GM23338 (cell line): ENCODE measurements around the gene RAB31. TPM values are rescaled to one million over a fixed set of nuclear protein-coding genes. Genes with fewer than 3 reads are reported as not detected.

ENCODE experiments used
- ATAC-seq: fragments of 200-7000 bp; cut with Tn5 transposase; 3 replicates; pipeline ENCODE4 v1.9.1; 2020
- DNase-seq: peaks from one replicate; pipeline ENCODE4 v3.0.0-alpha.2; 2015; ENCODE audit warnings: low spot score
- H2AFZ ChIP-seq: fragments of 200-600 bp; sonication (generic); 2 replicates; pipeline ENCODE4 v1.8.0; 2016; ENCODE audit warnings: antibody characterized with exemption, mild to moderate bottlenecking, moderate library complexity
- H3F3A ChIP-seq: fragments of 200-600 bp; sonication (generic); replicated peaks from 2 replicates; pipeline ENCODE4 v1.8.0; 2017; ENCODE audit warnings: antibody characterized with exemption, mixed run types, low read depth
- H3K27ac ChIP-seq: fragments of 200-600 bp; sonication (generic); 2 replicates; pipeline ENCODE4 v1.6.1; 2016; ENCODE audit warnings: low read depth
- H3K27me3 ChIP-seq: fragments of 200-600 bp; sonication (generic); 2 replicates; pipeline ENCODE4 v1.8.0; 2016; ENCODE audit warnings: mild to moderate bottlenecking, mixed run types, moderate library complexity; ENCODE audit not compliant: insufficient read depth
- H3K36me3 ChIP-seq: fragments of 200-600 bp; sonication (generic); 2 replicates; pipeline ENCODE4 v1.8.0; 2016; ENCODE audit warnings: mild to moderate bottlenecking; ENCODE audit not compliant: insufficient read depth
- H3K4me1 ChIP-seq: fragments of 200-600 bp; sonication (generic); 2 replicates; pipeline ENCODE4 v1.8.0; 2016; ENCODE audit warnings: mild to moderate bottlenecking, moderate library complexity; ENCODE audit not compliant: insufficient read depth
- H3K4me2 ChIP-seq: fragments of 200-600 bp; sonication (generic); 2 replicates; pipeline ENCODE4 v1.7.1; 2017; ENCODE audit warnings: mixed run types
- H3K4me3 ChIP-seq: fragments of 200-600 bp; sonication (generic); 2 replicates; pipeline ENCODE4 v1.6.1; 2016; ENCODE audit warnings: mixed run types
- H3K79me2 ChIP-seq: fragments of 200-600 bp; sonication (generic); replicated peaks from 2 replicates; pipeline ENCODE4 v1.8.0; 2017; ENCODE audit warnings: mild to moderate bottlenecking; ENCODE audit not compliant: insufficient read depth
- H3K9me2 ChIP-seq: fragments of 200-600 bp; sonication (generic); 2 replicates; pipeline ENCODE4 v1.8.0; 2017; ENCODE audit not compliant: insufficient read depth
- H4K20me1 ChIP-seq: fragments of 200-600 bp; sonication (generic); replicated peaks from 2 replicates; pipeline ENCODE4 v1.8.0; 2017; ENCODE audit warnings: mild to moderate bottlenecking; ENCODE audit not compliant: insufficient read depth
- H3K27ac Mint-ChIP-seq: 2 replicates; pipeline ENCODE4 v1.8.0; 2020; ENCODE audit warnings: inconsistent platforms, mild to moderate bottlenecking, moderate library complexity, mixed read lengths
- H3K27me3 Mint-ChIP-seq: 3 replicates; pipeline ENCODE4 v1.8.0; 2022; ENCODE audit warnings: low read depth, mild to moderate bottlenecking, moderate library complexity, mixed read lengths, inconsistent platforms; ENCODE audit not compliant: insufficient read depth, poor library complexity
- H3K36me3 Mint-ChIP-seq: 3 replicates; pipeline ENCODE4 v1.8.0; 2021; ENCODE audit warnings: low read depth, mild to moderate bottlenecking, inconsistent platforms, moderate library complexity, mixed read lengths
- H3K4me1 Mint-ChIP-seq: 3 replicates; pipeline ENCODE4 v1.8.0; 2020; ENCODE audit warnings: mild to moderate bottlenecking, inconsistent platforms, mixed read lengths
- H3K4me3 Mint-ChIP-seq: 3 replicates; pipeline ENCODE4 v1.8.0; 2021; ENCODE audit warnings: moderate library complexity, mild to moderate bottlenecking, inconsistent platforms, mixed read lengths
- H3K9me3 Mint-ChIP-seq: 3 replicates; pipeline ENCODE4 v1.8.0; 2020; ENCODE audit warnings: moderate library complexity, mild to moderate bottlenecking, inconsistent platforms, mixed read lengths
- CREB1 ChIP-seq: fragments of 250-450 bp; sonication (Bioruptor Pico); IDR thresholded peaks from 2 replicates; pipeline ENCODE4 v1.5.0; 2020; ENCODE audit warnings: low read depth, mild to moderate bottlenecking, moderate library complexity
- EZH2 ChIP-seq: fragments of 200-600 bp; sonication (generic); IDR thresholded peaks from one replicate; pipeline ENCODE4 v1.8.0; 2017; ENCODE audit warnings: antibody characterized with exemption, mild to moderate bottlenecking, low read depth; ENCODE audit not compliant: unreplicated experiment
- EZH2phosphoT487 ChIP-seq: fragments of 200-600 bp; sonication (generic); IDR thresholded peaks from one replicate; pipeline ENCODE4 v1.8.1; 2018; ENCODE audit warnings: antibody characterized with exemption; ENCODE audit not compliant: unreplicated experiment
- JUNB ChIP-seq: IDR thresholded peaks from one replicate; pipeline ENCODE4 v1.6.1; 2016; ENCODE audit warnings: antibody characterized with exemption; ENCODE audit not compliant: unreplicated experiment
- NANOG ChIP-seq: IDR thresholded peaks from 2 replicates; pipeline ENCODE4 v1.6.1; 2016; ENCODE audit warnings: antibody characterized with exemption, borderline replicate concordance
- POLR2AphosphoS5 ChIP-seq: IDR thresholded peaks from 2 replicates; pipeline ENCODE4 v1.6.1; 2016; ENCODE audit warnings: antibody characterized with exemption, low read depth
- STAT1 ChIP-seq: IDR thresholded peaks from one replicate; pipeline ENCODE4 v1.6.1; 2016; ENCODE audit warnings: antibody characterized with exemption; ENCODE audit not compliant: unreplicated experiment
- ZNF114 ChIP-seq: fragments of 250-450 bp; sonication (Bioruptor Pico); IDR thresholded peaks from 2 replicates; pipeline ENCODE4 v1.5.0; 2020; ENCODE audit warnings: mild to moderate bottlenecking, moderate library complexity
- ZNF331 ChIP-seq: fragments of 250-450 bp; sonication (Bioruptor Pico); IDR thresholded peaks from 2 replicates; pipeline ENCODE4 v1.5.0; 2020; ENCODE audit warnings: low read depth, mild to moderate bottlenecking, moderate library complexity
- polyA plus RNA-seq: library from polyadenylated mRNA; unstranded; fragments of >200 nt; fragmentation: Nextera tagmentation; extraction: Ambion mirVana; gene quantifications from 2 replicates; pipeline ENCODE4 v1.2.1, GENCODE V29; 2016
- total RNA-seq: library from RNA; depleted of rRNA; stranded (reverse); fragments of >200 nt; shearing (Covaris generic); gene quantifications from 2 replicates; pipeline ENCODE4 v1.2.3, GENCODE V29; 2014
- TF ChIP-seq, protein P1 (sequence below): fragments of 250-450 bp; sonication (Bioruptor Pico); IDR thresholded peaks from 2 replicates; pipeline ENCODE4 v1.5.0; 2020; ENCODE audit warnings: mild to moderate bottlenecking, moderate library complexity
- TF ChIP-seq, protein P2 (sequence below): IDR thresholded peaks from one replicate; pipeline ENCODE4 v1.6.1; 2018; ENCODE audit warnings: antibody characterized with exemption; ENCODE audit not compliant: unreplicated experiment
- TF ChIP-seq, protein P3 (sequence below): IDR thresholded peaks from 2 replicates; pipeline ENCODE4 v1.6.1; 2016; ENCODE audit warnings: antibody characterized with exemption
- TF ChIP-seq, protein P4 (sequence below), 2 experiments: fragments of 200-600 bp in 1 of 2; sonication (generic) in 1 of 2; conservative IDR thresholded peaks; 2 replicates each; pipeline versions ENCODE4 v1.5.1 to v1.6.1; 2016 to 2017; ENCODE audit warnings: antibody characterized with exemption in 2 of 2, low read depth in 2 of 2, mild to moderate bottlenecking in 2 of 2, moderate library complexity in 1 of 2

Gene RAB31
- total and polyA plus RNA-seq, 2 experiments from 2014 or later: 33.8 to 46.1 TPM

DNA sequence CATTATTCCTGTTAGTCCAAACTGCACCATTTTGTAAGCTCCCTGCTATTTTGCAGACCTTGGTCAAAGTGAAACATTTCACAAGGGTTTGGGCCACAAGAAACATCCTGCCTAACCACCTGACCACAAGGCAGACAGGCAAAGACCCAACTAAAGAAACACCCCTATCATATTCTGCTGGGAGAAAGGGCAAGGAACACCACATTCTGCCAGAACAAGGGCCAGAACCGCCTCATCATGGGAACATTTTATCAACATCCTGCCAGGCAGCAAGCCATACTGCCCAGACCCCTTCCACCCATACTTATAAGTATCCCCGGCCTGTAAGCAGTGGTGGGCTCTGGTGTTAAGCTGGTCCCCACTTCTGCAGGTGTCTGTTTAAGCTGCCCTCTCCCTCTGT is 12.0 kb upstream of the RAB31 start:
- Mint-ChIP-seq H3K27me3 (peaks cover 9% of the 10 kb centered on the region), H3K27ac (no peak overlapping the region), H3K9me3 (no peaks in the 10 kb centered on the region), H3K4me3 (no peak overlapping the region), H3K36me3 (no peaks in the 10 kb centered on the region), H3K4me1 (peaks cover 6% of the 10 kb centered on the region)
- Histone ChIP-seq H3K4me1 (no peaks in the 10 kb centered on the region), H3K36me3 (no peaks in the 10 kb centered on the region), H3K4me2 (no peak overlapping the region), H3K27ac (no peak overlapping the region), H3K4me3 (no peak overlapping the region), H4K20me1 (no peaks in the 10 kb centered on the region), H3K9me2 (no peaks in the 10 kb centered on the region), H2AFZ (no peak overlapping the region), H3F3A (no peaks in the 10 kb centered on the region), H3K27me3 (no peaks in the 10 kb centered on the region), H3K79me2 (no peaks in the 10 kb centered on the region)
- no peak for ATAC-seq
- TF ChIP-seq NANOG (no peak), CREB1 (CRISPR knock-in tag) (no peak), EZH2 (no peak), ZNF331 (CRISPR knock-in tag) (no peak), ZNF114 (CRISPR knock-in tag) (no peak), EZH2phosphoT487 (no peak), POLR2AphosphoS5 (no peak), STAT1 (no peak), JUNB (no peak)
- TF ChIP-seq, protein P1, sequence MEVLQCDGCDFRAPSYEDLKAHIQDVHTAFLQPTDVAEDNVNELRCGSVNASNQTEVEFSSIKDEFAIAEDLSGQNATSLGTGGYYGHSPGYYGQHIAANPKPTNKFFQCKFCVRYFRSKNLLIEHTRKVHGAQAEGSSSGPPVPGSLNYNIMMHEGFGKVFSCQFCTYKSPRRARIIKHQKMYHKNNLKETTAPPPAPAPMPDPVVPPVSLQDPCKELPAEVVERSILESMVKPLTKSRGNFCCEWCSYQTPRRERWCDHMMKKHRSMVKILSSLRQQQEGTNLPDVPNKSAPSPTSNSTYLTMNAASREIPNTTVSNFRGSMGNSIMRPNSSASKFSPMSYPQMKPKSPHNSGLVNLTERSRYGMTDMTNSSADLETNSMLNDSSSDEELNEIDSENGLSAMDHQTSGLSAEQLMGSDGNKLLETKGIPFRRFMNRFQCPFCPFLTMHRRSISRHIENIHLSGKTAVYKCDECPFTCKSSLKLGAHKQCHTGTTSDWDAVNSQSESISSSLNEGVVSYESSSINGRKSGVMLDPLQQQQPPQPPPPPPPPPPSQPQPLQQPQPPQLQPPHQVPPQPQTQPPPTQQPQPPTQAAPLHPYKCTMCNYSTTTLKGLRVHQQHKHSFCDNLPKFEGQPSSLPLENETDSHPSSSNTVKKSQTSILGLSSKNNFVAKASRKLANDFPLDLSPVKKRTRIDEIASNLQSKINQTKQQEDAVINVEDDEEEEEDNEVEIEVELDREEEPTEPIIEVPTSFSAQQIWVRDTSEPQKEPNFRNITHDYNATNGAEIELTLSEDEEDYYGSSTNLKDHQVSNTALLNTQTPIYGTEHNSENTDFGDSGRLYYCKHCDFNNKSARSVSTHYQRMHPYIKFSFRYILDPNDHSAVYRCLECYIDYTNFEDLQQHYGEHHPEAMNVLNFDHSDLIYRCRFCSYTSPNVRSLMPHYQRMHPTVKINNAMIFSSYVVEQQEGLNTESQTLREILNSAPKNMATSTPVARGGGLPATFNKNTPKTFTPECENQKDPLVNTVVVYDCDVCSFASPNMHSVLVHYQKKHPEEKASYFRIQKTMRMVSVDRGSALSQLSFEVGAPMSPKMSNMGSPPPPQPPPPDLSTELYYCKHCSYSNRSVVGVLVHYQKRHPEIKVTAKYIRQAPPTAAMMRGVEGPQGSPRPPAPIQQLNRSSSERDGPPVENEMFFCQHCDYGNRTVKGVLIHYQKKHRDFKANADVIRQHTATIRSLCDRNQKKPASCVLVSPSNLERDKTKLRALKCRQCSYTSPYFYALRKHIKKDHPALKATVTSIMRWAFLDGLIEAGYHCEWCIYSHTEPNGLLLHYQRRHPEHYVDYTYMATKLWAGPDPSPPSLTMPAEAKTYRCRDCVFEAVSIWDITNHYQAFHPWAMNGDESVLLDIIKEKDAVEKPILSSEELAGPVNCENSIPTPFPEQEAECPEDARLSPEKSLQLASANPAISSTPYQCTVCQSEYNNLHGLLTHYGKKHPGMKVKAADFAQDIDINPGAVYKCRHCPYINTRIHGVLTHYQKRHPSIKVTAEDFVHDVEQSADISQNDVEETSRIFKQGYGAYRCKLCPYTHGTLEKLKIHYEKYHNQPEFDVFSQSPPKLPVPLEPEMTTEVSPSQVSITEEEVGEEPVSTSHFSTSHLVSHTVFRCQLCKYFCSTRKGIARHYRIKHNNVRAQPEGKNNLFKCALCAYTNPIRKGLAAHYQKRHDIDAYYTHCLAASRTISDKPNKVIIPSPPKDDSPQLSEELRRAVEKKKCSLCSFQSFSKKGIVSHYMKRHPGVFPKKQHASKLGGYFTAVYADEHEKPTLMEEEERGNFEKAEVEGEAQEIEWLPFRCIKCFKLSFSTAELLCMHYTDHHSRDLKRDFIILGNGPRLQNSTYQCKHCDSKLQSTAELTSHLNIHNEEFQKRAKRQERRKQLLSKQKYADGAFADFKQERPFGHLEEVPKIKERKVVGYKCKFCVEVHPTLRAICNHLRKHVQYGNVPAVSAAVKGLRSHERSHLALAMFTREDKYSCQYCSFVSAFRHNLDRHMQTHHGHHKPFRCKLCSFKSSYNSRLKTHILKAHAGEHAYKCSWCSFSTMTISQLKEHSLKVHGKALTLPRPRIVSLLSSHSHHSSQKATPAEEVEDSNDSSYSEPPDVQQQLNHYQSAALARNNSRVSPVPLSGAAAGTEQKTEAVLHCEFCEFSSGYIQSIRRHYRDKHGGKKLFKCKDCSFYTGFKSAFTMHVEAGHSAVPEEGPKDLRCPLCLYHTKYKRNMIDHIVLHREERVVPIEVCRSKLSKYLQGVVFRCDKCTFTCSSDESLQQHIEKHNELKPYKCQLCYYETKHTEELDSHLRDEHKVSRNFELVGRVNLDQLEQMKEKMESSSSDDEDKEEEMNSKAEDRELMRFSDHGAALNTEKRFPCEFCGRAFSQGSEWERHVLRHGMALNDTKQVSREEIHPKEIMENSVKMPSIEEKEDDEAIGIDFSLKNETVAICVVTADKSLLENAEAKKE (CRISPR knock-in tag): no peak
- TF ChIP-seq, protein P2, sequence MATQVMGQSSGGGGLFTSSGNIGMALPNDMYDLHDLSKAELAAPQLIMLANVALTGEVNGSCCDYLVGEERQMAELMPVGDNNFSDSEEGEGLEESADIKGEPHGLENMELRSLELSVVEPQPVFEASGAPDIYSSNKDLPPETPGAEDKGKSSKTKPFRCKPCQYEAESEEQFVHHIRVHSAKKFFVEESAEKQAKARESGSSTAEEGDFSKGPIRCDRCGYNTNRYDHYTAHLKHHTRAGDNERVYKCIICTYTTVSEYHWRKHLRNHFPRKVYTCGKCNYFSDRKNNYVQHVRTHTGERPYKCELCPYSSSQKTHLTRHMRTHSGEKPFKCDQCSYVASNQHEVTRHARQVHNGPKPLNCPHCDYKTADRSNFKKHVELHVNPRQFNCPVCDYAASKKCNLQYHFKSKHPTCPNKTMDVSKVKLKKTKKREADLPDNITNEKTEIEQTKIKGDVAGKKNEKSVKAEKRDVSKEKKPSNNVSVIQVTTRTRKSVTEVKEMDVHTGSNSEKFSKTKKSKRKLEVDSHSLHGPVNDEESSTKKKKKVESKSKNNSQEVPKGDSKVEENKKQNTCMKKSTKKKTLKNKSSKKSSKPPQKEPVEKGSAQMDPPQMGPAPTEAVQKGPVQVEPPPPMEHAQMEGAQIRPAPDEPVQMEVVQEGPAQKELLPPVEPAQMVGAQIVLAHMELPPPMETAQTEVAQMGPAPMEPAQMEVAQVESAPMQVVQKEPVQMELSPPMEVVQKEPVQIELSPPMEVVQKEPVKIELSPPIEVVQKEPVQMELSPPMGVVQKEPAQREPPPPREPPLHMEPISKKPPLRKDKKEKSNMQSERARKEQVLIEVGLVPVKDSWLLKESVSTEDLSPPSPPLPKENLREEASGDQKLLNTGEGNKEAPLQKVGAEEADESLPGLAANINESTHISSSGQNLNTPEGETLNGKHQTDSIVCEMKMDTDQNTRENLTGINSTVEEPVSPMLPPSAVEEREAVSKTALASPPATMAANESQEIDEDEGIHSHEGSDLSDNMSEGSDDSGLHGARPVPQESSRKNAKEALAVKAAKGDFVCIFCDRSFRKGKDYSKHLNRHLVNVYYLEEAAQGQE: no peak
- TF ChIP-seq, protein P3, sequence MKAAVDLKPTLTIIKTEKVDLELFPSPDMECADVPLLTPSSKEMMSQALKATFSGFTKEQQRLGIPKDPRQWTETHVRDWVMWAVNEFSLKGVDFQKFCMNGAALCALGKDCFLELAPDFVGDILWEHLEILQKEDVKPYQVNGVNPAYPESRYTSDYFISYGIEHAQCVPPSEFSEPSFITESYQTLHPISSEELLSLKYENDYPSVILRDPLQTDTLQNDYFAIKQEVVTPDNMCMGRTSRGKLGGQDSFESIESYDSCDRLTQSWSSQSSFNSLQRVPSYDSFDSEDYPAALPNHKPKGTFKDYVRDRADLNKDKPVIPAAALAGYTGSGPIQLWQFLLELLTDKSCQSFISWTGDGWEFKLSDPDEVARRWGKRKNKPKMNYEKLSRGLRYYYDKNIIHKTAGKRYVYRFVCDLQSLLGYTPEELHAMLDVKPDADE: no peak
- TF ChIP-seq, protein P4, sequence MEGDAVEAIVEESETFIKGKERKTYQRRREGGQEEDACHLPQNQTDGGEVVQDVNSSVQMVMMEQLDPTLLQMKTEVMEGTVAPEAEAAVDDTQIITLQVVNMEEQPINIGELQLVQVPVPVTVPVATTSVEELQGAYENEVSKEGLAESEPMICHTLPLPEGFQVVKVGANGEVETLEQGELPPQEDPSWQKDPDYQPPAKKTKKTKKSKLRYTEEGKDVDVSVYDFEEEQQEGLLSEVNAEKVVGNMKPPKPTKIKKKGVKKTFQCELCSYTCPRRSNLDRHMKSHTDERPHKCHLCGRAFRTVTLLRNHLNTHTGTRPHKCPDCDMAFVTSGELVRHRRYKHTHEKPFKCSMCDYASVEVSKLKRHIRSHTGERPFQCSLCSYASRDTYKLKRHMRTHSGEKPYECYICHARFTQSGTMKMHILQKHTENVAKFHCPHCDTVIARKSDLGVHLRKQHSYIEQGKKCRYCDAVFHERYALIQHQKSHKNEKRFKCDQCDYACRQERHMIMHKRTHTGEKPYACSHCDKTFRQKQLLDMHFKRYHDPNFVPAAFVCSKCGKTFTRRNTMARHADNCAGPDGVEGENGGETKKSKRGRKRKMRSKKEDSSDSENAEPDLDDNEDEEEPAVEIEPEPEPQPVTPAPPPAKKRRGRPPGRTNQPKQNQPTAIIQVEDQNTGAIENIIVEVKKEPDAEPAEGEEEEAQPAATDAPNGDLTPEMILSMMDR (conservative IDR thresholded peaks at IDR 0.05; ENCODE audit: low read depth in 2 of 2): no peak
- no peak for DNase-seq
